Suprapubic skin (tissue), 4 donors: Measurements from ENCODE around the gene GZF1.

Experiments used
- CTCF ChIP-seq, 2 donors: fragments of 200-600 bp in 1 of 2; fragments of 450-650 bp in 1 of 2; sonication (generic) in 1 of 2; IDR thresholded peaks; one replicate each; pipeline ENCODE4 v1.5.1; 2016 to 2019; ENCODE audit warnings: antibody characterized with exemption in 2 of 2, mild to moderate bottlenecking in 1 of 2, moderate library complexity in 1 of 2
- EP300 ChIP-seq: sonication (generic); formaldehyde crosslinking; IDR thresholded peaks from one replicate; pipeline ENCODE4 v1.6.1; 2017; ENCODE audit warnings: antibody characterized with exemption
- POLR2A ChIP-seq, 2 donors: fragments of 450-650 bp; IDR thresholded peaks; one replicate each; pipeline ENCODE4 v1.6.1; 2017; ENCODE audit warnings: antibody characterized with exemption in 2 of 2, mild to moderate bottlenecking in 2 of 2, moderate library complexity in 2 of 2
- POLR2AphosphoS5 ChIP-seq, 3 donors: sonication (generic); formaldehyde crosslinking; IDR thresholded peaks; one replicate each; pipeline ENCODE4 v1.6.1; 2017; ENCODE audit warnings: antibody characterized with exemption in 3 of 3

GRCh38 chr20:23339986-23340385, 22.0 kb upstream of the GZF1 start:
- TF ChIP-seq CTCF (IDR thresholded peaks at IDR 0.05) (no peak), POLR2AphosphoS5 (IDR thresholded peaks at IDR 0.05) (no peak), EP300 (no peak), POLR2A (IDR thresholded peaks at IDR 0.05) (no peak)
